ENCODE measurements around the gene UCP2.
A peak's percentile ranks its signal among the peaks of the same experiment; 100 is the strongest.

UCP2 gene

GRCh38 chr11:73982595-73982989, at the start of gene UCP2:
UCP2 (minus strand) TSS chr11:73982843; CDS start chr11:73978378, 4,465 bp downstream.
- DNase-seq (ENCODE audit: low spot score): peak; percentile 40

GRCh38 chr11:74030723-74031676, 48.4 kb upstream of the UCP2 start:
- DNase-seq (ENCODE audit: low spot score): no peak

- no peak for DNase-seq (ENCODE audit: low spot score)
Observed at GRCh38 chr11:74025467-74026166, 43.0 kb upstream of the UCP2 start.

- DNase-seq (ENCODE audit: low spot score): no peak
Observed at GRCh38 chr11:74024261-74025029, 41.8 kb upstream of the UCP2 start.

- DNase-seq (ENCODE audit: low spot score): no peak
Observed at GRCh38 chr11:74023276-74023675, 40.6 kb upstream of the UCP2 start.

GRCh38 chr11:74022546-74022945, 39.9 kb upstream of the UCP2 start:
- no peak for DNase-seq (ENCODE audit: low spot score)

GRCh38 chr11:74021998-74022397, 39.4 kb upstream of the UCP2 start:
- no peak for DNase-seq (ENCODE audit: low spot score)

GRCh38 chr11:74020539-74020938, 37.9 kb upstream of the UCP2 start:
- DNase-seq (ENCODE audit: low spot score): no peak

GRCh38 chr11:74019860-74020259, 37.2 kb upstream of the UCP2 start:
- DNase-seq (ENCODE audit: low spot score): peak; percentile 34

GRCh38 chr11:74019104-74019738, 36.6 kb upstream of the UCP2 start:
- DNase-seq (ENCODE audit: low spot score): no peak

- DNase-seq (ENCODE audit: low spot score): no peak
Observed at GRCh38 chr11:74018331-74019005, 35.8 kb upstream of the UCP2 start.

GRCh38 chr11:74017631-74018030, 35.0 kb upstream of the UCP2 start:
- no peak for DNase-seq (ENCODE audit: low spot score)

- no peak for DNase-seq (ENCODE audit: low spot score)
Observed at GRCh38 chr11:74015919-74016684, 33.5 kb upstream of the UCP2 start.

GRCh38 chr11:74014880-74015279, 32.2 kb upstream of the UCP2 start:
- DNase-seq (ENCODE audit: low spot score): no peak

- no peak for DNase-seq (ENCODE audit: low spot score)
Observed at GRCh38 chr11:74013141-74013540, 30.5 kb upstream of the UCP2 start.

GRCh38 chr11:74012074-74012809, 29.6 kb upstream of the UCP2 start:
- DNase-seq (ENCODE audit: low spot score): no peak

- no peak for DNase-seq (ENCODE audit: low spot score)
Observed at GRCh38 chr11:74011360-74012073, 28.9 kb upstream of the UCP2 start.

GRCh38 chr11:74010306-74011300, 28.0 kb upstream of the UCP2 start:
- no peak for DNase-seq (ENCODE audit: low spot score)
